Germinal center (tissue), 1 donor: ENCODE results near the gene CTTN.
"Not testable (repeated sequence)": the region's sequence is repeated elsewhere in the genome, so short reads cannot be mapped to it uniquely, and the experiment has no call there.

Experiments
- DNase-seq: peaks from one replicate; pipeline ENCODE4 v3.0.0; 2012; ENCODE audit warnings: mixed read lengths, low spot score

The CTTN gene

GRCh38 chr11:70429428-70429705 is 31.0 kb downstream of the CTTN start:
- no peak for DNase-seq

DNA sequence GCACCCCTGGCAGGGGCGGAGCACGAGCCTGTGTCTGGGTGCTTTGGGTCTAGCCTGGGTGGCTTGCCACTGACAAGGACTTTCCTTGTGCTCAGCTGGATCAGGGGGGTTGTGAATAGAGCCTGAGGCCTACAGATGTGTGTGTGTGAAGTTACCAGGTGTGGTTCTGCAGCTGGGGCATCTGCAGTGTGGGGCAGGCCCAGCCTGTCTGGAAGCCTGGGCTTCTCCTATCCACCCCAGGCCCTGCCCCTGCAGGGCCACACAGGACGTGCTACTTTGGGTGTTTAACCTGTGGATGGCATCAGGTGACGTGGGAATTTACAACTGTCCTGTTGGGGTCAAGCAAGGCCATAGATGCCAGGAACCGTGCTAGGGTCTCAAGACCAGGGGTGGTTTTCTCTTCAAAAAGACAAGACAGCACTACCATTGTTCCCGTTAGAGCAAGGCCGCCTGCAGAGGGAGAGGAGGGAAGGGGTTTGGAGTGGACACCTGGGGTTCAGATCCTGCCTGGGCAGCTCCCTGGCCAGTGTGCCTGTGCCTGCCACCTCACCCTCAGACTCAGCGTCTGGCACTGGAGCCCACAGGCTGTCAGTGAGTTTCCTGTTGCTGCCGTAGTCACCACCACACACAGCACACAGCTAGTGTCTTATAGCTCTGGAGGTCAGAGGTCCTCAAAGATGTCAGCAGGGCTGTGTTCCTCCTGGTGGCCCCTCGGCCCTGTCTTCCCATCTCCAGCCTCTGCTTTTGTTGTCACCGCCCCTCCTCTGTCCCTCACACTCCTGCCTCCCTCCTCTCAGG is 31.6 kb downstream of the CTTN start:
- no peak for DNase-seq

DNA sequence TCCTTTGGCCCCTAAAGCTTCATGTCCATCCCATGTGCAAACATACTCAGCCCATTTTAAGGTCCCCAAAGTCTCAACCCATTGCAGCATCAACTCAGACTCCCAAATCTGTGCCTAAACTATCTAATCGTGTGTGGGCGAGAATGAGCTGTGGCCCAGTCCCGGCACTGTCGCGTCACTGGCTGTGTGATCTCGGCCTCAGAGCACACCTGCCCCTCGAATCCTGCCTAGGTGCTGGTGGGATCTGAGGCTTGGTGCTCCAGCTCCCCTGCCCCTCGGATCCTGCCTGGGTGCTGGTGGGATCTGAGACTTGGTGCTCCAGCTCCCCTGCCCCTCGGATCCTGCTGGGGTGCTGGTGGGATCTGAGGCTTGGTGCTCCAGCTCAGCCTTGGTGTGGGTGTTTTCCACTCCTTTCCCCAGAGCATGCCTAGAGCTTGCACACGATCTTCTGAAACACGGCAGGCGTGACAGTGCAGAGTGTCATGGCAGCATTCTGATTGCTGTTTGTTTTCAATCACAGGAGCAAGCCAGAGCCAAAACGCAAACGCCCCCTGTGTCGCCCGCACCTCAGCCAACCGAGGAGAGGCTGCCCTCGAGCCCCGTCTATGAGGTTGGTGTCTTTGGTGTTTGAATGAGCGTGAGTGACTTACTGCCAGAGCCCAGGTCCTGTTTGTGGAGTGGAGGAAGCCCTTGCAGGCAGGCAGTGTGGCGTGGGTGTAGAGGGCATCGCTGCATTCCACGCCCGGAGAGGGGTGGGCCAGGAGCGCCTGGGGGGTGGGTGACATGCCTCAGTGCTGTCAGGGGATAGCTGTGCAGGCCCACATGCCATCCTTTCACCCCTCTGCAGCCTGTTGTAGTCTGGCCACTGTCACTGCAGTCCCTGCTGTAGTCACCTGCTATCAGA is 32.6 kb downstream of the CTTN start:
- no peak for DNase-seq

DNA sequence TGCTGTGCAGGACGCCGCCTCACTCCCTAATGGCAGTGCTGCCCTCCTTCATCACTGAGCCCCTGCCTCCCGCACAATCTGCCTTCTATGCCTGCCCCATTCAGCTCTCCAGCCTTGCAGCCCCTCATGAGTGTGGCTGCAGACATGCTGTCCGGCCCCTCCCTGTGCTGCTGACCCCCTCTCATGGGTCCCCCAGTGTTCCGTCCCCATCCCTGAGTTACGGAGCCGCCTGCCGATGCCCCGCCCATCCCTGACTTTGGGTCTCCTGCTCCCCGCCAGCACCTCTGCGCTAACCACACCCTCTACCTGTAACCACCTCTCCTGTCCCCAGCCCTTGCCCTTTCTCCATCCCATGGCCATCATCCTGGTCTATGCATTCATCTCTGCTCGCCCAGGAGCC is 33.3 kb downstream of the CTTN start:
- no peak for DNase-seq

- DNase-seq: no peak
Observed at GRCh38 chr11:70432065-70432464, 33.7 kb downstream of the CTTN start.

DNA sequence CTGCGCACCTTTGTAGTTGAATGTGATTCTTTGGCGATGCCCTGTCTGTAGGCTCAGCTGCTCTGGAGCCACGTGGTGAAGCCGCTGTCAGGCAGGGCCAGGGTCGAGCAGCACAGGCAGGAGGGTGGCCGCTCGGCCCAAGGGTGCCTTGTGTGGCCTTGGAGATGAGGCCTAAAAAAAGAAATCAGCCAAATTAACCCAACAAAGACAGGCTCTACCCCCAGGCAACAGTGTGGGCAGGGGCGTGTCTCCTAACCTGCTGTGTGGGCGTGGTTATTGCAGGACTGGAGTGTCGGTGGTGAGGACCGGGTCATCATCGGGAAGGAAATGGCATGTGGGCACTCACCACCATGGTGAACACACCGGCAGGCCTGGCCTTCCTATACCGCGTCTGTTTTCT is 34.3 kb downstream of the CTTN start:
- no peak for DNase-seq

- no peak for DNase-seq
Observed at GRCh38 chr11:70433038-70433437, 34.7 kb downstream of the CTTN start.

DNA sequence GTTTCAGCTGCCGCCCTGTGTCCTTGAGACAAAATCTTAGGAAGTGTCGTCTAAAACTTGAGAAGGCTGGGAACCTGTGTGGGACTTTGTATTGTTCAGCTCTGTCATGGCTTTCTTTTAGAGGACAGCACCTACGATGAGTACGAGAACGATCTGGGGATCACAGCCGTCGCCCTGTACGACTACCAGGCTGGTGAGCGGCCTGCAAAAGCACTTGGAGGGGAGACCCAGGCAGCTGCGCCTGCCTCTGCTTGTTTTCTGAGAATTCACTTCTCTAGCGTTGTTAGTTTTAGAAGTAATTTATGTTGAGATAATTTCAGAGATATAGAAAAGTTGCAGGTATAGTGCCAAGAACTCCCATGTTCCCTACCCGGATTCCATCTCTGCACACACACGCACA is 35.2 kb downstream of the CTTN start:
- no peak for DNase-seq

GRCh38 chr11:70433966-70434812 is 35.9 kb downstream of the CTTN start:
- DNase-seq: peak; percentile 39

DNA sequence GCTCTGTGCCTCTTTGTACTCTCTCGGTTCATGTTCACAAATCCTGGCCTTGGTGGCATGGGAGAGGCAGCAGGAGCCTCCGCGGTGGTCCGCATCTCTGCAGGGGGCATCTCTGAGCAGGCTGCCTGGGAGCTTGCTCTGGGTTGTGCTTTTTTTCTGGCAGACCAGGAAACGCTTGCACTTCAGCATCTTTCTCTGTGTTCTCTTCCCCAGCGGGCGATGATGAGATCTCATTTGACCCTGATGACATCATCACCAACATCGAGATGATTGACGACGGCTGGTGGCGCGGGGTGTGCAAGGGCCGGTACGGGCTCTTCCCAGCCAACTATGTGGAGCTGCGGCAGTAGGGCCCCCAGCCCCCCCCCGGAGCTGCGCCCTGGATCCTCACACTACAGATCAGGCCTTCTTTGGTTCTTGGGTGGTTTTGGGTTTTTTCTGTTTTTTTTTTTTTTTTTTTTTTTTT is 36.5 kb downstream of the CTTN start:
- no peak for DNase-seq

- DNase-seq: no peak
Observed at GRCh38 chr11:70435361-70435760, 37.0 kb downstream of the CTTN start.

DNA sequence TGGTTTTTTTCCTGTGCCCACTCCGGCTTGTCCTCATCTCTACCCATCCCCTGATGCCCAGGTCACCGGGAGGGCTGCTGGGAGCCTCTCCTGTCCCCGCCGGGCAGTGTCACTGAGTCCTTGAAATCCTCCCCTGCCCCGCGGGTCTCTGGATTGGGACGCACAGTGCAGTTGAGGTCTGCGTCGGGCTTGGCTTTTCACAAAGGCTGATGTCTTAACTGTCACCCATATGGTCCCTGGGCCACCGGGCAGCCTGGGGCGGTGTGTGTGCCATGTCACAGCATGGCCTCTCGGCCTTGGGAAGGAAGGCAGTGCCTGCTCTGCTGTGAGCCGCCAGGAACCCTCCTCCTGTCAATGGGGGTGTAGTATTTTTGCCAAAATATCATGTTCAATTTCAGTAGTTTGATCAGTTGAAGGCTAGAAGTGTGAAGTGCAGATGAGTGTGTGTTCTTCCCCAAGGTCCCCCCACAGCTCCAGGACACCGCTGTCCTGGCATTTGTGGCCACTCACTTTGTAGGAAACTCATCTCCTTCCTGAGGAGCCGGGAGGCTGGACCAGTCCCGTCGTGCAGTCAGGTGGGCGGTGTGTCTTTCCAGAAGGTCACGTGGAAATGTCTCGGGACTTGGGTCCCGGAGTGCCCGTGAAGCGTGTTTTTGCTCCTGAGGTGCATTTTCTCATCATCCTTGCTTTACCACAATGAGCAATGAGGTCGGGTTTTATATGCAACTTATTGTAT is 37.6 kb downstream of the CTTN start:
- DNase-seq: no peak

DNA sequence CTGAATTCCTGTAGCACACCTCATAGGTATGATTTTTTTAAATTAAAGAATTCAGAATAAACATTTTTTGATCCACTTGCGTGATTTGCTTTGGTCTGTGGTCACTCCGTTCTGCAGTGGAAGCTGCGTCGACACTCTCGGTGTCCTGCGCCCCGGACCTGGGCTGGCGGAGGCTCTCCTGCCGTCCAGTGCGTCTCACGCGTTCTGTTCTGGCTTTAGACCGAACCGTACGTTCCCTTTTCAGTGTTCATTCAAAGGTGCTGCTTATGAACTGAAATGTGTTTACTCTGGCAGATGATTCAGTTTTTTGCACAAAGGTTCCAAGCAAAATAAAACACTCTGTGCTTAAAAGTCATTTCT is 38.2 kb downstream of the CTTN start:
- DNase-seq: no peak

DNA sequence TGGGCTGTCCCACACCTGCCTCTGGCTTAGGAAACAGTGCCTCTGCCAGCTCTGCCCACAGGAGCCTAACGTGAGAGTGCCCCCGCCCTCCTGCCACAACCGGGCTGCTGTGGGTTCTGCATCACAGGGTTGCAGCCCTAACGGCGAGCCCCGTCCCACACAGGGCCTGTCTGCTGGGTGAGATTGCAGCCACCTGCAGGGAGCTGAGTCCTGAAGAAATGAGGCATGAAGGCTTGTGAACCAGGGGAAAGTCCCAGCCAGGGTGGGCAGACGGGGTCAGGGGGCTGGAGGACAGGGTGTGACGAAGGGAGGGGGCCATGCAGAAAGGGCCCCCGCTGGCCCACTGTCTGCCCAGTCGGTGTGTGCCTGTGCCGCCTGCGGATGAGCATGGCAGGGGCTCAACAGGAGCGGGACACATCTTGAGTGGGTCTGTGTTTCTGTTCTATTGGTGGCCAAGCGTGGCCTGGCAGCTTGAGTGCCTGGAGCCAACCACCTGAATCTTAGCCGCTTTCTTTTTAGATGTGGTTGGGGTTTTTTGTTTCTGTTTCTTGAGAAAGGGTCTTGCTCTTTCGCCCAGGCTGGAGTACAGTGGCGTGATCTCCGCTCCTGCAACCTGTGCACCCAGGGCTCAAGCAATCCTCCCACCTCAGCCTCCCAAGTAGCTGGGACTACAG is 38.9 kb downstream of the CTTN start:
- DNase-seq: peak; percentile 85

GRCh38 chr11:70440206-70440605 is 41.9 kb downstream of the CTTN start:
- no peak for DNase-seq

DNA sequence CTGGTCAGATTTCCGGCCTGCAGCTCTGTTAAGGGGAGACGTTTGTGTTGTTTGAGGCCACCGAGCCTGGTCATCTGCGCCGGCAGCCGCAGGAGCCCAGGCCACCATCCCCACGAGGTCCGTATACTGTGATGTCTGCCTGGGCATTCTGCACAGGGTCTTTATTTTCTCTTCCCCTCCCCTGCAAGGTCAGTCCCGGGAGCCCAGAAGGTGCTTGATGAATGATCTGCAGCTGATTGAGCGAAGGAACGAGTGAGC is 45.4 kb downstream of the CTTN start:
- no peak for DNase-seq

GRCh38 chr11:70445091-70445490 is 46.8 kb downstream of the CTTN start:
- no peak for DNase-seq

- no peak for DNase-seq
Observed at GRCh38 chr11:70445605-70446004, 47.3 kb downstream of the CTTN start.

DNA sequence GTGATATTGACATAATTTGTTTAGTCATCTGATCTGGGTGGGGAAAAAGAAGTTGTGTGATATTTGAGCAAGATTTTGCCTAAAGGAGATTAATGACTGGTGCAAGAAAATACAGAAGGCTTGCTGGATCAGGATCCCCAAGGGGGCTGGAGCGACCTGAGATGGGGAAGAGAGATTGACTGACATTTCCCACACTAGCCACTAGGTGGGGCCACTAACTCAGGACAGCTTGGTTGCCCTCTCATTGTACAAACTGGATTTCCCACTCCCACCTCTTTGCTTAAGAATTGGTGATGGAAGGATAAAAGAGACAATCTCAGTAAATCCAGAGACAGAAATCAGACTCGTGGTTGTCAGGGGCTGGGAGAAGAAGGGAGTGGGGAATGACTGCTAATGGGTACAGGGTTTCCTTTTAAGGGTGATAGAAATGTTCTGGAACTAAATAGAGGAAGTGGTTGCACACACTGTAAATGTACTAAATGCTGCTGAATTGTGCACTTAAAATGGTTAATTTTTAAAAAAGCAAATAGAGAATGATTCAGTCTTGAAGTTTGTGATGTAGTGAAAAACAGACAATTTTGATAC is 50.7 kb downstream of the CTTN start:
- no peak for DNase-seq

GRCh38 chr11:70454197-70454767 is 56.0 kb downstream of the CTTN start:
- no peak for DNase-seq

- DNase-seq: not testable (repeated sequence)
Observed at GRCh38 chr11:70454811-70455210, 56.5 kb downstream of the CTTN start.
